ENCODE measurements around the gene HSD17B7. TPM values are rescaled to one million over a fixed set of nuclear protein-coding genes. Genes with fewer than 3 reads are reported as not detected.

The HSD17B7 gene
- total RNA-seq, 1 donor from 2014 or later, result 38.7 TPM

GRCh38 chr1:162856260-162856659 lies 65.8 kb downstream of the HSD17B7 start:
- Mint-ChIP-seq H3K36me3 (ENCODE audit: unreplicated experiment) (no peaks in the 10 kb centered on the region), H3K9me3 (ENCODE audit: unreplicated experiment) (no peaks in the 10 kb centered on the region), H3K4me3 (ENCODE audit: unreplicated experiment) (no peak overlapping the region), H3K4me1 (ENCODE audit: low read depth, unreplicated experiment) (no peaks in the 10 kb centered on the region), H3K27me3 (ENCODE audit: unreplicated experiment) (no peaks in the 10 kb centered on the region), H3K27ac (ENCODE audit: unreplicated experiment) (no peak overlapping the region)
- no peak for TF ChIP-seq CTCF (IDR thresholded peaks at IDR 0.05; ENCODE audit: partially characterized antibody, unreplicated experiment)
- no peak for DNase-seq

GRCh38 chr1:162857850-162858249 lies 67.3 kb downstream of the HSD17B7 start:
- TF ChIP-seq CTCF (IDR thresholded peaks at IDR 0.05; ENCODE audit: partially characterized antibody, unreplicated experiment), result no peak
- DNase-seq, result no peak
- H3K36me3 Mint-ChIP-seq (ENCODE audit: unreplicated experiment), result no peaks in the 10 kb centered on the region
- no peak overlapping the region for H3K27ac Mint-ChIP-seq (ENCODE audit: unreplicated experiment)
- H3K9me3 Mint-ChIP-seq (ENCODE audit: unreplicated experiment), result no peaks in the 10 kb centered on the region
- H3K27me3 Mint-ChIP-seq (ENCODE audit: unreplicated experiment), result no peaks in the 10 kb centered on the region
- H3K4me3 Mint-ChIP-seq (ENCODE audit: unreplicated experiment), result no peak overlapping the region
- H3K4me1 Mint-ChIP-seq (ENCODE audit: low read depth, unreplicated experiment), result no peaks in the 10 kb centered on the region

GRCh38 chr1:162859191-162859590 lies 68.7 kb downstream of the HSD17B7 start:
- Mint-ChIP-seq H3K27ac (ENCODE audit: unreplicated experiment) (no peak overlapping the region), H3K36me3 (ENCODE audit: unreplicated experiment) (no peaks in the 10 kb centered on the region), H3K27me3 (ENCODE audit: unreplicated experiment) (no peaks in the 10 kb centered on the region), H3K9me3 (ENCODE audit: unreplicated experiment) (no peaks in the 10 kb centered on the region), H3K4me3 (ENCODE audit: unreplicated experiment) (no peak overlapping the region), H3K4me1 (ENCODE audit: low read depth, unreplicated experiment) (no peaks in the 10 kb centered on the region)
- TF ChIP-seq CTCF (IDR thresholded peaks at IDR 0.05; ENCODE audit: partially characterized antibody, unreplicated experiment), result no peak
- no peak for DNase-seq

GRCh38 chr1:162861101-162861500 lies 70.6 kb downstream of the HSD17B7 start, which contains the start of gene CCDC190:
Gene CCDC190 (minus strand): TSS chr1:162861175. CDS start chr1:162859646, 1,529 bp downstream.
- no peak for DNase-seq
- no peak within 1 kb of the TSS for H3K27ac Mint-ChIP-seq (ENCODE audit: unreplicated experiment)

GRCh38 chr1:162861625-162862024 lies 71.1 kb downstream of the HSD17B7 start:
- Mint-ChIP-seq H3K36me3 (ENCODE audit: unreplicated experiment) (no peaks in the 10 kb centered on the region), H3K4me1 (ENCODE audit: low read depth, unreplicated experiment) (no peaks in the 10 kb centered on the region), H3K27ac (ENCODE audit: unreplicated experiment) (no peak overlapping the region), H3K9me3 (ENCODE audit: unreplicated experiment) (no peaks in the 10 kb centered on the region), H3K27me3 (ENCODE audit: unreplicated experiment) (no peaks in the 10 kb centered on the region), H3K4me3 (ENCODE audit: unreplicated experiment) (no peak overlapping the region)
- no peak for DNase-seq
- TF ChIP-seq CTCF (IDR thresholded peaks at IDR 0.05; ENCODE audit: partially characterized antibody, unreplicated experiment), result no peak

More at GRCh38 chr1:162861101-162861500, 70.6 kb downstream of the HSD17B7 start, which contains the start of gene CCDC190:
- Mint-ChIP-seq H3K4me1 (ENCODE audit: low read depth, unreplicated experiment) (no peaks in the 10 kb centered on the region), H3K36me3 (ENCODE audit: unreplicated experiment) (no peaks in the 10 kb centered on the region), H3K9me3 (ENCODE audit: unreplicated experiment) (no peaks in the 10 kb centered on the region), H3K27me3 (ENCODE audit: unreplicated experiment) (no peaks in the 10 kb centered on the region), H3K4me3 (ENCODE audit: unreplicated experiment) (no peak within 1 kb of the TSS)
- no peak for TF ChIP-seq CTCF (IDR thresholded peaks at IDR 0.05; ENCODE audit: partially characterized antibody, unreplicated experiment)

Other genes with a start within 250 kb of the HSD17B7 start
- gene UAP1, start 229.0 kb upstream of the HSD17B7 start, total RNA-seq (ENCODE audit: unreplicated experiment), result 34.1 TPM
- gene DDR2, start 158.2 kb upstream of the HSD17B7 start, total RNA-seq (ENCODE audit: unreplicated experiment), result 4.4 TPM
- gene CCDC190, start 70.5 kb downstream of the HSD17B7 start, total RNA-seq (ENCODE audit: unreplicated experiment), result not detected

Data from glutamatergic neuron (in vitro differentiated cells).